IPS-20b (cell line): ENCODE data around the gene ANXA5.
"Not testable (repeated sequence)": the region's sequence is repeated elsewhere in the genome, so short reads cannot be mapped to it uniquely, and the experiment has no call there.

Source experiments
- H3K27ac ChIP-seq: one replicate; pipeline ENCODE4 v1.5.1; 2013; ENCODE audit warnings: low read length
- H3K27me3 ChIP-seq: 2 replicates; pipeline ENCODE4 v1.6.1; 2013; ENCODE audit warnings: mild to moderate bottlenecking, low read length, inconsistent platforms; ENCODE audit not compliant: insufficient read depth
- H3K36me3 ChIP-seq: 2 replicates; pipeline ENCODE4 v1.6.1; 2013; ENCODE audit warnings: low read depth, mild to moderate bottlenecking, inconsistent platforms, low read length, moderate library complexity; ENCODE audit not compliant: insufficient read depth
- H3K4me1 ChIP-seq: 2 replicates; pipeline ENCODE4 v1.6.1; 2013; ENCODE audit warnings: mild to moderate bottlenecking, control low read depth, inconsistent platforms, low read length, moderate library complexity; ENCODE audit not compliant: insufficient read depth
- H3K4me3 ChIP-seq: 2 replicates; pipeline ENCODE4 v1.5.1; 2013; ENCODE audit warnings: mild to moderate bottlenecking, low read length, inconsistent platforms
- H3K9ac ChIP-seq: 2 replicates; pipeline ENCODE4 v1.6.1; 2013; ENCODE audit warnings: low read depth, mild to moderate bottlenecking, inconsistent platforms, low read length, moderate library complexity
- H3K9me3 ChIP-seq: 2 replicates; pipeline ENCODE4 v1.6.1; 2013; ENCODE audit warnings: mild to moderate bottlenecking, low read depth, low read length, inconsistent platforms; ENCODE audit not compliant: insufficient read depth

The ANXA5 gene

DNA sequence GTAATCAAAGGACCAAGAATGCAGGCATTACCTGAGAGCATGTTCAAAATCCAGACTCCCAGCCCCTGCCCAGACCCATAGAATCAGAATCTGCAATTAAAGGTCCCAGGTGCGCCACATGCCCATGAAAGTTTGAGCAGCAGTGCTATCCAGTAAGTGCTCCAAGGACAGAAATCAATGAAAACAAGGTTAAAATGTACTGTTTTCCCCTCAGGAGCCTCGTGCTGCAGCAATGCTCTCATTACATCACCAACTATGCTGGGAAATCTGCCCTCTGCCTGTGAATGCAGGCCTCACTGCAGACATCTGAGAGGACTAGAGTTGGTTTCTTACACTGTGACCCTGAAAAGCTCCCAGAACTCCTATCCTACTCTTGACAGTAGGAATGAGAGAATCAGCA lies 21.1 kb downstream of the ANXA5 start:
- Histone ChIP-seq H3K9me3 (no peaks in the 10 kb centered on the region), H3K27me3 (no peaks in the 10 kb centered on the region), H3K4me3 (no peak overlapping the region), H3K4me1 (peaks cover 8% of the 10 kb centered on the region; the same call in 1 of the 2 replicates), H3K27ac (no peak overlapping the region), H3K9ac (no peak overlapping the region), H3K36me3 (peaks cover 92% of the 10 kb centered on the region)

- no peaks in the 10 kb centered on the region for H3K27me3 ChIP-seq
- H3K36me3 ChIP-seq, result peaks cover 92% of the 10 kb centered on the region
- H3K9me3 ChIP-seq, result no peaks in the 10 kb centered on the region
- H3K27ac ChIP-seq, result no peak overlapping the region
- no peak overlapping the region for H3K4me3 ChIP-seq
- peaks cover 8% of the 10 kb centered on the region; the same call in 1 of the 2 replicates for H3K4me1 ChIP-seq
- no peak overlapping the region for H3K9ac ChIP-seq
Observed at GRCh38 chr4:121674696-121675095, 22.1 kb downstream of the ANXA5 start.

DNA sequence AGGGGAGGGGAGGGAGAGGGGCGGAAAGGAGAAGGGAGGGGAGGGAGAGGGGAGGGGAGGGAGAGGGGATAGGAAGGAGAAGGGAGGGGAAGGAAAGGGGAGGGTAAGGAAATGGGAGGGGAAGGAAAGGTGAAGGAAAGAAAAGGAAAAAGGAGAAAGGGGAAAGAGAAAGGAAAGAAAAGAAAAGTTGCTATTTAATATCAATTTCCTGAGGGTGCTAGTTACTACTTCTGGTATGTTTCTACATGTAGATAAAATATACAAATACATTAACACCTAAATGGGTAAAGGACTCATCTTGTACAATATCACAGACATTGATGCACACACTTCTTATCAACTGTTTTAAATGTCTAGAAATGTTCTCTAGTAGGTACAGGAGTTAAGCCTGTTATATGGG lies 22.6 kb downstream of the ANXA5 start:
- Histone ChIP-seq H3K4me1 (peaks cover 7% of the 10 kb centered on the region; the same call in 1 of the 2 replicates), H3K9ac (no peak overlapping the region), H3K27ac (no peak overlapping the region), H3K4me3 (no peak overlapping the region), H3K27me3 (no peaks in the 10 kb centered on the region), H3K9me3 (no peaks in the 10 kb centered on the region), H3K36me3 (peaks cover 92% of the 10 kb centered on the region)

DNA sequence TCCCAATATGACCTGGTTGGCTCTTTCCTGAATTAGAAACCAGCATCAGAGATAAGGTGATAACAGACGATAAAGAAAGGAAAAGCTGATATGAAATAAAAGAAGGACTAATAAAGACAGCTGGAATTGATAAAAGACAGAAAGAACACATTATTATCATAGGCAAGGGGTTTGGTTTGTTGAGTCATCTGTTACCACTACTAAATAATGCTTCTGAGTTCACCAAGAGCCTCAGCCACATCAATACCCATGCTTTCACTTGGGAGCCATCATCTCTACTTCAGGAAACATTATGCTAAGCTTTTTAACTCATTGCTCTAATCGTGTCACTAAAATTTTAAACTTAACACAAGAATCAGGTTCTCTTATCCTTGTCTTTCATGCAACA lies 27.6 kb downstream of the ANXA5 start:
- no peak overlapping the region for H3K9ac ChIP-seq
- H3K27me3 ChIP-seq, result no peaks in the 10 kb centered on the region
- H3K27ac ChIP-seq, result no peak overlapping the region
- H3K9me3 ChIP-seq, result no peaks in the 10 kb centered on the region
- H3K36me3 ChIP-seq, result peaks cover 72% of the 10 kb centered on the region
- no peaks in the 10 kb centered on the region for H3K4me1 ChIP-seq
- H3K4me3 ChIP-seq, result no peak overlapping the region

GRCh38 chr4:121668368-121669162 lies 28.2 kb downstream of the ANXA5 start:
- Histone ChIP-seq H3K9me3 (no peaks in the 10 kb centered on the region), H3K4me1 (no peaks in the 10 kb centered on the region), H3K36me3 (peaks cover 72% of the 10 kb centered on the region), H3K27ac (no peak overlapping the region), H3K4me3 (no peak overlapping the region), H3K27me3 (no peaks in the 10 kb centered on the region), H3K9ac (no peak overlapping the region)

DNA sequence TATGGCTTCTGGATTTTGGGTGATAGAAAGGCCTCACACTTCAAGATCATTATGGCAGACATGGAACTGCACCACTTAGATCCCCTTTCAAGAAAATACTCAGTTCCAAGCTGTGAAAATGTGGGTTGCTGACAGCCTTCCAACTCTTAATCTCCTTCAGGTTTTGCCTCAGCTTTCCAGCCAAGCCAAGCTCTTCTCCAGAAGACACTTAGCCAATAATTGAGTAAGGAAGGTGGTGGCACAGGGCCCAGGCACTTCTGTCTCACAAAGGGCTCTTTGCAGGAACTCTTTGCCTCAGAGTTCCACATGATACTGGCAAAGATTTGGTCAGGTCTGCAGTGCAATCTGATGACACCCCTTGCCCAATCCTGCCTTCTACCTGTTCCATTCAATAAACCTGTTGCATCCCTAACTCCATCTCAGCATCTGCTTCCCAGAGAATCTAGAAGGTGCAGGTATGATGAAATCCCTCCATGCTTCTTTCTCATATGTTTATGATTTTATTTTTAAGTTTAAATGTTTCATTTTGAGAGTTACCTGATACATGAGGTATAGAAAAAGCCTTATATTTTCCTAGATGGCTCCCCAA lies 30.6 kb downstream of the ANXA5 start:
- Histone ChIP-seq H3K9ac (no peak overlapping the region), H3K27me3 (no peaks in the 10 kb centered on the region), H3K4me3 (no peak overlapping the region), H3K9me3 (no peaks in the 10 kb centered on the region), H3K4me1 (no peaks in the 10 kb centered on the region), H3K36me3 (peaks cover 49% of the 10 kb centered on the region), H3K27ac (no peak overlapping the region)

DNA sequence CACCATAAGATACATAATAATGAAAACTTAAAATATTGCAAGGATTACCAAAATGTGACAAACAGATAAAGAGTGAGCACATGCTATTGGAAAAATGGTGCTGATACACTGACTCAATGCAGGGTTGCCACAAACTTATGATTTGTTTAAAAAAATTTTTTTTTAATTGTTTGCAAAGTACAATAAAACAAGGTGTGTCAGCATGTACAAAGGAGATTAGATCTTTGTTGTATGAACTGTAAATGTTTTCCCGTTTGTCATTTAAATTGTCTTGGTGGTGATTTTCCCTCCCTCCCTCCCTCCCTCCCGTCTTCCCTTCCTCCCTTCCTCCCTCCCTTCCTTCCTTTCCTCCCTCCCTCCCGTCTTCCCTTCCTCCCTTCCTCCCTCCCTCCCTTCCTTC lies 31.4 kb downstream of the ANXA5 start:
- Histone ChIP-seq H3K36me3 (peaks cover 41% of the 10 kb centered on the region), H3K4me3 (no peak overlapping the region), H3K27me3 (no peaks in the 10 kb centered on the region), H3K9ac (no peak overlapping the region), H3K27ac (no peak overlapping the region), H3K9me3 (no peaks in the 10 kb centered on the region), H3K4me1 (no peaks in the 10 kb centered on the region)

GRCh38 chr4:121662225-121662624 lies 34.6 kb downstream of the ANXA5 start:
- Histone ChIP-seq H3K9me3 (no peaks in the 10 kb centered on the region), H3K4me1 (no peaks in the 10 kb centered on the region), H3K27ac (no peak overlapping the region)

GRCh38 chr4:121660175-121660933 lies 36.4 kb downstream of the ANXA5 start:
- H3K4me3 ChIP-seq, H3K9me3 ChIP-seq, H3K36me3 ChIP-seq, H3K27me3 ChIP-seq, H3K9ac ChIP-seq, H3K27ac ChIP-seq, H3K4me1 ChIP-seq: not testable (repeated sequence)

More at GRCh38 chr4:121662225-121662624, 34.6 kb downstream of the ANXA5 start:
- no peak overlapping the region for H3K9ac ChIP-seq
- peaks cover 10% of the 10 kb centered on the region for H3K36me3 ChIP-seq
- no peak overlapping the region for H3K4me3 ChIP-seq
- H3K27me3 ChIP-seq, result no peaks in the 10 kb centered on the region

GRCh38 chr4:121658125-121658524 lies 38.7 kb downstream of the ANXA5 start:
- Histone ChIP-seq H3K36me3 (no peaks in the 10 kb centered on the region), H3K9ac (no peak overlapping the region), H3K4me1 (no peaks in the 10 kb centered on the region), H3K9me3 (no peaks in the 10 kb centered on the region), H3K27me3 (no peaks in the 10 kb centered on the region), H3K27ac (no peak overlapping the region), H3K4me3 (no peak overlapping the region)

GRCh38 chr4:121656269-121656641 lies 40.5 kb downstream of the ANXA5 start:
- Histone ChIP-seq H3K9me3 (no peaks in the 10 kb centered on the region), H3K36me3 (no peaks in the 10 kb centered on the region), H3K27ac (no peak overlapping the region), H3K9ac (no peak overlapping the region), H3K27me3 (no peaks in the 10 kb centered on the region), H3K4me3 (no peak overlapping the region), H3K4me1 (no peaks in the 10 kb centered on the region)
